ENCODE results near the gene LURAP1L. TPM values are rescaled to one million over a fixed set of nuclear protein-coding genes. Genes with fewer than 3 reads are reported as not detected.

LURAP1L gene
- total RNA-seq, 1 experiment from 2014 or later, result 0.13 TPM

GRCh38 chr9:12814877-12815237, 40.0 kb downstream of the LURAP1L start:
- H3K4me2 ChIP-seq (ENCODE audit: insufficient read depth, insufficient read length, low read length), result no peak overlapping the region
- H3K27me3 ChIP-seq (ENCODE audit: insufficient read depth, low read length), result no peaks in the 10 kb centered on the region
- no peak overlapping the region for H2BK5ac ChIP-seq (ENCODE audit: insufficient read length, low read length)
- no peaks in the 10 kb centered on the region for H3K4me1 ChIP-seq (ENCODE audit: insufficient read depth, low read length)
- H2AK5ac ChIP-seq (ENCODE audit: insufficient read length, low read length), result no peak overlapping the region
- peaks cover 0 to 3% of the 10 kb centered on the region in 2 experiments; a peak in 2 of 4 replicates for H3K4me1 Mint-ChIP-seq
- no peak for TF ChIP-seq CTCF (conservative IDR thresholded peaks at IDR 0.05)
- H4K8ac ChIP-seq (replicated peaks; ENCODE audit: insufficient read length, low read depth, low read length), result no peak overlapping the region
- no peak overlapping the region for H3K56ac ChIP-seq (ENCODE audit: insufficient read length, low read depth, low read length)
- no peak overlapping the region for H2BK120ac ChIP-seq (ENCODE audit: low read depth, low read length, poor library complexity, severe bottlenecking)
- no peak overlapping the region for H2BK12ac ChIP-seq (ENCODE audit: insufficient read length, low read depth, low read length)
- no peak for DNase-seq
- no peaks in the 10 kb centered on the region for H3K27me3 Mint-ChIP-seq (ENCODE audit: low read depth)
- H3K9ac ChIP-seq (ENCODE audit: extremely low read depth, insufficient read length, low read length), result no peak overlapping the region
- no peak overlapping the region for H3K27ac Mint-ChIP-seq
- no peak overlapping the region for H2AFZ ChIP-seq (ENCODE audit: low read length)
- no peak overlapping the region for H3K23ac ChIP-seq (ENCODE audit: insufficient read length, low read depth, low read length)
- no peak overlapping the region for H2BK15ac ChIP-seq (ENCODE audit: low read depth, low read length)
- H4K20me1 ChIP-seq (ENCODE audit: control insufficient read depth, insufficient read depth, insufficient read length), result no peaks in the 10 kb centered on the region
- H4K91ac ChIP-seq (ENCODE audit: insufficient read length, low read depth, low read length), result no peak overlapping the region
- H2BK20ac ChIP-seq (ENCODE audit: low read depth, low read length, poor library complexity, severe bottlenecking), result no peak overlapping the region
- no peak overlapping the region for H3K14ac ChIP-seq (ENCODE audit: insufficient read depth, low read length)
- no peaks in the 10 kb centered on the region for H3K23me2 ChIP-seq (ENCODE audit: insufficient read length, low read depth, low read length, poor library complexity, severe bottlenecking)
- no peaks in the 10 kb centered on the region for H3K79me2 ChIP-seq (ENCODE audit: insufficient read depth, low read length)
- no peak overlapping the region for H4K5ac ChIP-seq (ENCODE audit: insufficient read length, low read depth, low read length)
- no peaks in the 10 kb centered on the region for H3K79me1 ChIP-seq (ENCODE audit: insufficient read depth, low read depth, low read length, poor library complexity, severe bottlenecking)
- H3K36me3 Mint-ChIP-seq (ENCODE audit: insufficient read depth in 1 of 3, low read depth in 3 of 3), result no peaks in the 10 kb centered on the region
- H3T11ph ChIP-seq (ENCODE audit: low read length), result no peak overlapping the region
- no peaks in the 10 kb centered on the region for H3K9me3 ChIP-seq (ENCODE audit: control insufficient read depth, low read depth, low read length)
- H3K27ac ChIP-seq (ENCODE audit: insufficient read length, low read depth, low read length), result no peak overlapping the region
- no peaks in the 10 kb centered on the region for H3K9me3 Mint-ChIP-seq
- no peak overlapping the region for H3K4ac ChIP-seq (ENCODE audit: low read depth, low read length)
- H3K4me3 Mint-ChIP-seq, result no peak overlapping the region
- no peak overlapping the region for H3K18ac ChIP-seq (ENCODE audit: insufficient read length, low read depth, low read length)

Data from H9 (cell line).